ENCODE results near the gene NEK1. TPM values are rescaled to one million over a fixed set of nuclear protein-coding genes. Genes with fewer than 3 reads are reported as not detected.

Gene NEK1
- polyA plus RNA-seq (2012; ENCODE audit: low read depth, missing spikeins), result 3.5 TPM

GRCh38 chr4:169611991-169612870, at the start of gene NEK1:
NEK1 (minus strand) TSS chr4:169612583; CDS start chr4:169602630, 9,953 bp downstream.
- DNase-seq (ENCODE audit: insufficient read length, low spot score) (peak; percentile 63), FAIRE-seq (peak; percentile 98)
- TF ChIP-seq POLR2A (IDR thresholded peaks at IDR 0.05; ENCODE audit: low read depth, low read length) (peak; percentile 84), PAX5 (IDR thresholded peaks at IDR 0.05; ENCODE audit: insufficient read depth, low read length, severe bottlenecking) (no peak), POU2F2 (IDR thresholded peaks at IDR 0.05; ENCODE audit: low read depth, low read length) (no peak), TAF1 (IDR thresholded peaks at IDR 0.05; ENCODE audit: low read depth, low read length) (peak; percentile 63), SPI1 (IDR thresholded peaks at IDR 0.05; ENCODE audit: low read depth, low read length) (no peak), POLR2AphosphoS5 (IDR thresholded peaks at IDR 0.05; ENCODE audit: low read depth, low read length) (peak; percentile 89)

- no peak for FAIRE-seq
- DNase-seq (ENCODE audit: insufficient read length, low spot score), result no peak
- TF ChIP-seq POLR2AphosphoS5 (IDR thresholded peaks at IDR 0.05; ENCODE audit: low read depth, low read length) (no peak), SPI1 (IDR thresholded peaks at IDR 0.05; ENCODE audit: low read depth, low read length) (no peak), POU2F2 (IDR thresholded peaks at IDR 0.05; ENCODE audit: low read depth, low read length) (no peak), PAX5 (IDR thresholded peaks at IDR 0.05; ENCODE audit: insufficient read depth, low read length, severe bottlenecking) (no peak), TAF1 (IDR thresholded peaks at IDR 0.05; ENCODE audit: low read depth, low read length) (no peak), POLR2A (IDR thresholded peaks at IDR 0.05; ENCODE audit: low read depth, low read length) (no peak)
These were observed 49.4 kb upstream of the NEK1 start for GRCh38 chr4:169661761-169662160.

GRCh38 chr4:169660929-169661328, 48.5 kb upstream of the NEK1 start:
- no peak for TF ChIP-seq POLR2A (IDR thresholded peaks at IDR 0.05; ENCODE audit: low read depth, low read length)
- peak; percentile 20; the same call in 1 of the 2 replicates for TF ChIP-seq SPI1 (IDR thresholded peaks at IDR 0.05; ENCODE audit: low read depth, low read length)
- FAIRE-seq, result no peak
- DNase-seq (ENCODE audit: insufficient read length, low spot score), result no peak

GRCh38 chr4:169659716-169660670, 47.6 kb upstream of the NEK1 start:
- DNase-seq (ENCODE audit: insufficient read length, low spot score) (peak; percentile 16), FAIRE-seq (peak; percentile 98)
- TF ChIP-seq POLR2AphosphoS5 (IDR thresholded peaks at IDR 0.05; ENCODE audit: low read depth, low read length) (peak; percentile 66; the same call in 1 of the 2 replicates), POLR2A (IDR thresholded peaks at IDR 0.05; ENCODE audit: low read depth, low read length) (peak; percentile 81), TAF1 (IDR thresholded peaks at IDR 0.05; ENCODE audit: low read depth, low read length) (no peak; the same call in 1 of the 2 replicates), PAX5 (IDR thresholded peaks at IDR 0.05; ENCODE audit: insufficient read depth, low read length, severe bottlenecking) (no peak)

GRCh38 chr4:169658975-169659715, 46.8 kb upstream of the NEK1 start:
- FAIRE-seq (peak; percentile 56), DNase-seq (ENCODE audit: insufficient read length, low spot score) (no peak)
- no peak for TF ChIP-seq POU2F2 (IDR thresholded peaks at IDR 0.05; ENCODE audit: low read depth, low read length)
- TF ChIP-seq TAF1 (IDR thresholded peaks at IDR 0.05; ENCODE audit: low read depth, low read length), result no peak
- TF ChIP-seq POLR2A (IDR thresholded peaks at IDR 0.05; ENCODE audit: low read depth, low read length), result no peak
- no peak for TF ChIP-seq SPI1 (IDR thresholded peaks at IDR 0.05; ENCODE audit: low read depth, low read length)
- TF ChIP-seq POLR2AphosphoS5 (IDR thresholded peaks at IDR 0.05; ENCODE audit: low read depth, low read length), result no peak
- TF ChIP-seq PAX5 (IDR thresholded peaks at IDR 0.05; ENCODE audit: insufficient read depth, low read length, severe bottlenecking), result no peak

- DNase-seq (ENCODE audit: insufficient read length, low spot score) (no peak), FAIRE-seq (no peak)
- TF ChIP-seq TAF1 (IDR thresholded peaks at IDR 0.05; ENCODE audit: low read depth, low read length) (no peak), PAX5 (IDR thresholded peaks at IDR 0.05; ENCODE audit: insufficient read depth, low read length, severe bottlenecking) (no peak), POU2F2 (IDR thresholded peaks at IDR 0.05; ENCODE audit: low read depth, low read length) (no peak), POLR2A (IDR thresholded peaks at IDR 0.05; ENCODE audit: low read depth, low read length) (no peak), SPI1 (IDR thresholded peaks at IDR 0.05; ENCODE audit: low read depth, low read length) (no peak), POLR2AphosphoS5 (IDR thresholded peaks at IDR 0.05; ENCODE audit: low read depth, low read length) (no peak)
These were observed 45.8 kb upstream of the NEK1 start for GRCh38 chr4:169658196-169658595.

GRCh38 chr4:169657470-169658107, 45.2 kb upstream of the NEK1 start:
- FAIRE-seq, result no peak
- TF ChIP-seq POLR2A (IDR thresholded peaks at IDR 0.05; ENCODE audit: low read depth, low read length), result no peak
- TF ChIP-seq POLR2AphosphoS5 (IDR thresholded peaks at IDR 0.05; ENCODE audit: low read depth, low read length), result no peak
- TF ChIP-seq POU2F2 (IDR thresholded peaks at IDR 0.05; ENCODE audit: low read depth, low read length), result no peak
- TF ChIP-seq SPI1 (IDR thresholded peaks at IDR 0.05; ENCODE audit: low read depth, low read length), result no peak
- TF ChIP-seq PAX5 (IDR thresholded peaks at IDR 0.05; ENCODE audit: insufficient read depth, low read length, severe bottlenecking), result no peak
- TF ChIP-seq TAF1 (IDR thresholded peaks at IDR 0.05; ENCODE audit: low read depth, low read length), result no peak

GRCh38 chr4:169655401-169655800, 43.0 kb upstream of the NEK1 start:
- DNase-seq (ENCODE audit: insufficient read length, low spot score) (no peak), FAIRE-seq (no peak)
- TF ChIP-seq SPI1 (IDR thresholded peaks at IDR 0.05; ENCODE audit: low read depth, low read length) (no peak), POU2F2 (IDR thresholded peaks at IDR 0.05; ENCODE audit: low read depth, low read length) (no peak), TAF1 (IDR thresholded peaks at IDR 0.05; ENCODE audit: low read depth, low read length) (no peak), PAX5 (IDR thresholded peaks at IDR 0.05; ENCODE audit: insufficient read depth, low read length, severe bottlenecking) (no peak), POLR2A (IDR thresholded peaks at IDR 0.05; ENCODE audit: low read depth, low read length) (no peak), POLR2AphosphoS5 (IDR thresholded peaks at IDR 0.05; ENCODE audit: low read depth, low read length) (no peak)

More at GRCh38 chr4:169657470-169658107, 45.2 kb upstream of the NEK1 start:
- DNase-seq (ENCODE audit: insufficient read length, low spot score), result no peak

Data from GM12891 (cell line).